ENCODE results near the gene CDK1.

CDK1 gene

DNA sequence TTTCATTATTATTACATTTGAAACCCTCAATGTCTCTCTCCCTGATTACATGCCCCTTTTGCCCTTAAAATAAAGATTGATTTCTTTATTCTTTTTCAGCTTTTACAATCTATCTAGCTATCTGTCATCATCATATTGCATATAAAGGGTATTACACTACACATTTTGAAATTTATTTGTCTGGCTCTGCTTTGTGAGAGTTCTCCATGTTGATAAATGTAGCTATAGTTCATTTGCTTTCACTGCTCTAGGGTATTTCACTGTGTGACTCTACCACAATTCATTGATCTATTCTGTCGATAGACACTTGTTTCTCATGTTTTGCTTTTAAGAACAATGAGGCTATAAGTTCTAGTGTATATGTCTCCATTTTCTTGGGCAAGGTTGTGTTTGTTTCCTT, 25.6 kb downstream of the CDK1 start:
- Histone ChIP-seq H2AFZ (ENCODE audit: low read depth, low read length, severe bottlenecking) (no peak overlapping the region), H3K79me2 (ENCODE audit: insufficient read depth, low read length) (no peaks in the 10 kb centered on the region), H4K20me1 (ENCODE audit: low read depth, low read length) (no peaks in the 10 kb centered on the region), H3F3A (ENCODE audit: insufficient read depth) (peaks cover 23% of the 10 kb centered on the region), H3K27me3 (ENCODE audit: low read length) (no peaks in the 10 kb centered on the region), H3K9me3 (ENCODE audit: insufficient read depth, low read length) (no peaks in the 10 kb centered on the region), H3K27ac (ENCODE audit: low read depth, low read length) (no peak overlapping the region), H3K9me2 (replicated peaks; ENCODE audit: insufficient read depth, low read length) (no peaks in the 10 kb centered on the region), H3K4me3 (ENCODE audit: insufficient read depth, low read length, poor library complexity, severe bottlenecking) (no peak overlapping the region), H3K9ac (ENCODE audit: low read length) (no peak overlapping the region), H3K4me2 (ENCODE audit: low read depth, low read length, poor library complexity, severe bottlenecking) (no peak overlapping the region), H3K36me3 (ENCODE audit: low read length) (no peaks in the 10 kb centered on the region)
- TF ChIP-seq, protein P1, sequence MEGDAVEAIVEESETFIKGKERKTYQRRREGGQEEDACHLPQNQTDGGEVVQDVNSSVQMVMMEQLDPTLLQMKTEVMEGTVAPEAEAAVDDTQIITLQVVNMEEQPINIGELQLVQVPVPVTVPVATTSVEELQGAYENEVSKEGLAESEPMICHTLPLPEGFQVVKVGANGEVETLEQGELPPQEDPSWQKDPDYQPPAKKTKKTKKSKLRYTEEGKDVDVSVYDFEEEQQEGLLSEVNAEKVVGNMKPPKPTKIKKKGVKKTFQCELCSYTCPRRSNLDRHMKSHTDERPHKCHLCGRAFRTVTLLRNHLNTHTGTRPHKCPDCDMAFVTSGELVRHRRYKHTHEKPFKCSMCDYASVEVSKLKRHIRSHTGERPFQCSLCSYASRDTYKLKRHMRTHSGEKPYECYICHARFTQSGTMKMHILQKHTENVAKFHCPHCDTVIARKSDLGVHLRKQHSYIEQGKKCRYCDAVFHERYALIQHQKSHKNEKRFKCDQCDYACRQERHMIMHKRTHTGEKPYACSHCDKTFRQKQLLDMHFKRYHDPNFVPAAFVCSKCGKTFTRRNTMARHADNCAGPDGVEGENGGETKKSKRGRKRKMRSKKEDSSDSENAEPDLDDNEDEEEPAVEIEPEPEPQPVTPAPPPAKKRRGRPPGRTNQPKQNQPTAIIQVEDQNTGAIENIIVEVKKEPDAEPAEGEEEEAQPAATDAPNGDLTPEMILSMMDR (IDR thresholded peaks at IDR 0.05; ENCODE audit: insufficient read depth, low read length, poor library complexity, severe bottlenecking) = no peak
- no peak for TF ChIP-seq EZH2phosphoT487 (conservative IDR thresholded peaks at IDR 0.05; ENCODE audit: low read length)

DNA sequence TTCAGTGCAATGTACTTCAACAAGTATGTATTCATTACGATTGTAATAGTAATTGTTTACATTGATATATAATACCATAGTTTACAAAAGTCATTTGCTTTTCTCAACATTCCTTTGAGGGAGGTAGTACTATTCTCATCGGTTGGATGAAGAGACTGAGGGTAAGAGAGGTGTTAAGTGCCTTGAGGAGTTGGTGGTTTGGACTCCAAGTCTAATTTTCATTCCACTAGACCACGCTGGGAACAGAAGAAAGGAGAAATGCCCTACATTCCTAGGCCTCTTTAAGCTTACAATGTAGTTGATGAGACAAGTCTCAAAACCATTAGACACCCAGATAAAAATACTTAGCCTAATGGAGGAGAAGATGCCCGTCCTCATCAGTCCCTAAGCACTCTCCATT, 28.6 kb downstream of the CDK1 start:
- Histone ChIP-seq H3K36me3 (ENCODE audit: low read length) (no peaks in the 10 kb centered on the region), H3K9me2 (replicated peaks; ENCODE audit: insufficient read depth, low read length) (no peaks in the 10 kb centered on the region), H3K27ac (ENCODE audit: low read depth, low read length) (no peak overlapping the region), H3K9ac (ENCODE audit: low read length) (no peak overlapping the region), H2AFZ (ENCODE audit: low read depth, low read length, severe bottlenecking) (no peak overlapping the region), H4K20me1 (ENCODE audit: low read depth, low read length) (no peaks in the 10 kb centered on the region), H3K4me2 (ENCODE audit: low read depth, low read length, poor library complexity, severe bottlenecking) (no peak overlapping the region), H3K9me3 (ENCODE audit: insufficient read depth, low read length) (no peaks in the 10 kb centered on the region), H3K27me3 (ENCODE audit: low read length) (no peaks in the 10 kb centered on the region), H3F3A (ENCODE audit: insufficient read depth) (no peaks in the 10 kb centered on the region), H3K4me3 (ENCODE audit: insufficient read depth, low read length, poor library complexity, severe bottlenecking) (no peak overlapping the region), H3K79me2 (ENCODE audit: insufficient read depth, low read length) (no peaks in the 10 kb centered on the region)
- TF ChIP-seq, protein P1 (IDR thresholded peaks at IDR 0.05; ENCODE audit: insufficient read depth, low read length, poor library complexity, severe bottlenecking) = no peak
- no peak for TF ChIP-seq EZH2phosphoT487 (conservative IDR thresholded peaks at IDR 0.05; ENCODE audit: low read length)

DNA sequence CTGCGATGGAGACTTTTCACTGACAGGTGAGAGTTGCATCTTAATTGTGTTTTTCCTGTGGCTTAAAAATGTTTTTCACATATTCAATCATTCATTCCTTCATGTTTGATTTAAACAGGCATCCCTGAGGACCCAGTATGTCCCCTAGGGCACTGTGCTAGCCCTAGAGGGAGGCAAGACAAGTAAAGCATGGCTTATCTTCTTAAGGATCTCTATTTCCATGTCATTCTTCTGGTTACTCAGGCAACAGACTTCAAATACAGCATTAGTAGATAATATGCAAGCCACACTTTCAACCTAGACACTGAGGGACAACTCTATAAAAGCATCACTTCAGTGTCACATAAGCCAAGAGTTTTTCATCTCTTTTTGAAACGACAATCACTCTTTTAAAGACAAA, 29.2 kb downstream of the CDK1 start:
- TF ChIP-seq, protein P1 (IDR thresholded peaks at IDR 0.05; ENCODE audit: insufficient read depth, low read length, poor library complexity, severe bottlenecking) = no peak
- no peak for TF ChIP-seq EZH2phosphoT487 (conservative IDR thresholded peaks at IDR 0.05; ENCODE audit: low read length)
- no peaks in the 10 kb centered on the region for H3K27me3 ChIP-seq (ENCODE audit: low read length)
- no peak overlapping the region for H3K27ac ChIP-seq (ENCODE audit: low read depth, low read length)
- H2AFZ ChIP-seq (ENCODE audit: low read depth, low read length, severe bottlenecking) = no peak overlapping the region
- H3K36me3 ChIP-seq (ENCODE audit: low read length) = no peaks in the 10 kb centered on the region
- H3K79me2 ChIP-seq (ENCODE audit: insufficient read depth, low read length) = no peaks in the 10 kb centered on the region
- no peak overlapping the region for H3K4me3 ChIP-seq (ENCODE audit: insufficient read depth, low read length, poor library complexity, severe bottlenecking)
- H3K9ac ChIP-seq (ENCODE audit: low read length) = no peak overlapping the region
- no peaks in the 10 kb centered on the region for H3K9me3 ChIP-seq (ENCODE audit: insufficient read depth, low read length)
- no peak overlapping the region for H3K4me2 ChIP-seq (ENCODE audit: low read depth, low read length, poor library complexity, severe bottlenecking)
- H4K20me1 ChIP-seq (ENCODE audit: low read depth, low read length) = no peaks in the 10 kb centered on the region
- no peaks in the 10 kb centered on the region for H3K9me2 ChIP-seq (replicated peaks; ENCODE audit: insufficient read depth, low read length)
- H3F3A ChIP-seq (ENCODE audit: insufficient read depth) = no peaks in the 10 kb centered on the region

Measured in SU-DHL-6 (cell line).